T-cell (primary cell): Measurements from ENCODE around the gene AFF1. TPM values are rescaled to one million over a fixed set of nuclear protein-coding genes. Genes with fewer than 3 reads are reported as not detected.

Source experiments
- ATAC-seq, 4 experiments: fragments of 200-7000 bp in 3 of 4; fragments of 150-1000 bp in 1 of 4; cut with Tn5 transposase; replicated peaks in 1 of 4; 1 replicate in 3 of 4; 2 replicates in 1 of 4; pipeline ENCODE4 v1.10.0; 2021; ENCODE audit warnings: moderate library complexity in 3 of 4, mild to moderate bottlenecking in 2 of 4, moderate number of reproducible peaks in 1 of 4
- CTCF ChIA-PET, 2 donors: fragments of 300-600 bp; sonication (Branson Sonifier 250); formaldehyde crosslinking; loops; one replicate each; lab custom pipeline; 2022; ENCODE audit warnings: antibody characterized with exemption in 2 of 2; lab: Charles Lee
- POLR2A ChIA-PET, 2 donors: fragments of 300-600 bp; sonication (Branson Sonifier 250); formaldehyde crosslinking; loops; one replicate each; lab custom pipeline; 2022; ENCODE audit warnings: antibody characterized with exemption in 2 of 2; lab: Charles Lee
- DNase-seq, 35 experiments: peaks; one replicate each; pipeline versions ENCODE4 v3.0.0 to v3.0.0-alpha.2; 2013 to 2023
- H3K27ac ChIP-seq: one replicate; pipeline ENCODE4 v1.5.1; 2013; ENCODE audit warnings: low read length
- H3K27me3 ChIP-seq, 2 experiments: replicated peaks in 1 of 2; 1 replicate in 1 of 2; 2 replicates in 1 of 2; pipeline versions ENCODE4 v1.6.1 to v1.7.0; 2013; ENCODE audit warnings: low read length in 1 of 2, mixed read lengths in 1 of 2; ENCODE audit not compliant: control insufficient read depth in 2 of 2, insufficient read depth in 2 of 2; ENCODE audit errors: extremely low read depth in 1 of 2
- H3K36me3 ChIP-seq, 2 donors: 1 replicate in 1 of 2; 2 replicates in 1 of 2; pipeline versions ENCODE4 v1.6.1 to v1.7.0; 2013; ENCODE audit warnings: low read length in 1 of 2; ENCODE audit not compliant: control insufficient read depth in 2 of 2, insufficient read depth in 1 of 2; ENCODE audit errors: extremely low read depth in 1 of 2
- H3K4me1 ChIP-seq, 2 experiments: 1 replicate in 1 of 2; 2 replicates in 1 of 2; pipeline versions ENCODE4 v1.6.1 to v1.7.0; 2013; ENCODE audit warnings: low read length in 2 of 2, mixed read lengths in 1 of 2; ENCODE audit not compliant: insufficient read depth in 2 of 2, control insufficient read depth in 1 of 2; ENCODE audit errors: extremely low read depth in 1 of 2
- H3K4me3 ChIP-seq, 2 donors: 1 replicate in 1 of 2; 2 replicates in 1 of 2; pipeline versions ENCODE4 v1.5.1 to v1.7.0; 2013; ENCODE audit warnings: mild to moderate bottlenecking in 2 of 2, low read length in 1 of 2, moderate library complexity in 1 of 2; ENCODE audit not compliant: control insufficient read depth in 1 of 2; ENCODE audit errors: extremely low read depth in 1 of 2
- H3K9me3 ChIP-seq: 2 replicates; pipeline ENCODE4 v1.7.0; 2013
- H3K27ac Mint-ChIP-seq, 2 donors: one replicate each; pipeline ENCODE4 v1.8.0; 2020 to 2021; ENCODE audit warnings: mild to moderate bottlenecking in 2 of 2, mixed read lengths in 2 of 2
- H3K27me3 Mint-ChIP-seq, 2 donors: one replicate each; pipeline ENCODE4 v1.8.0; 2021 to 2022; ENCODE audit warnings: mixed read lengths in 2 of 2
- H3K36me3 Mint-ChIP-seq: one replicate; pipeline ENCODE4 v1.8.0; 2021; ENCODE audit warnings: mixed read lengths
- H3K4me1 Mint-ChIP-seq, 3 donors: one replicate each; pipeline ENCODE4 v1.8.0; 2020 to 2022; ENCODE audit warnings: mixed read lengths in 3 of 3, mild to moderate bottlenecking in 1 of 3
- H3K4me3 Mint-ChIP-seq, 3 donors: one replicate each; pipeline ENCODE4 v1.8.0; 2020 to 2022; ENCODE audit warnings: mild to moderate bottlenecking in 3 of 3, mixed read lengths in 3 of 3, moderate library complexity in 3 of 3
- H3K9me3 Mint-ChIP-seq, 3 donors: one replicate each; pipeline ENCODE4 v1.8.0; 2020 to 2022; ENCODE audit warnings: mixed read lengths in 3 of 3
- WGBS: methylation state at CpG from one replicate; pipeline ENCODE4 v1.1.5; 2013; ENCODE audit warnings: missing lambda C conversion rate; ENCODE audit not compliant: insufficient coverage; 5-methylcytosine and 5-hydroxymethylcytosine counted together
- total RNA-seq, 35 experiments: library from RNA in 6 of 35; stranded (reverse) in 6 of 35; fragments of 120-200 nt in 1 of 35; gene quantifications; one replicate each; pipeline versions ENCODE4 v1.2.1 to v1.2.4 and lab custom pipeline; 2013 to 2026

The AFF1 gene
- total RNA-seq, 5 donors from 2014 or later (not counting 1 experiment from before 2014, with no cell fraction given), result 65.3 to 112 (median 93.4) TPM

DNA sequence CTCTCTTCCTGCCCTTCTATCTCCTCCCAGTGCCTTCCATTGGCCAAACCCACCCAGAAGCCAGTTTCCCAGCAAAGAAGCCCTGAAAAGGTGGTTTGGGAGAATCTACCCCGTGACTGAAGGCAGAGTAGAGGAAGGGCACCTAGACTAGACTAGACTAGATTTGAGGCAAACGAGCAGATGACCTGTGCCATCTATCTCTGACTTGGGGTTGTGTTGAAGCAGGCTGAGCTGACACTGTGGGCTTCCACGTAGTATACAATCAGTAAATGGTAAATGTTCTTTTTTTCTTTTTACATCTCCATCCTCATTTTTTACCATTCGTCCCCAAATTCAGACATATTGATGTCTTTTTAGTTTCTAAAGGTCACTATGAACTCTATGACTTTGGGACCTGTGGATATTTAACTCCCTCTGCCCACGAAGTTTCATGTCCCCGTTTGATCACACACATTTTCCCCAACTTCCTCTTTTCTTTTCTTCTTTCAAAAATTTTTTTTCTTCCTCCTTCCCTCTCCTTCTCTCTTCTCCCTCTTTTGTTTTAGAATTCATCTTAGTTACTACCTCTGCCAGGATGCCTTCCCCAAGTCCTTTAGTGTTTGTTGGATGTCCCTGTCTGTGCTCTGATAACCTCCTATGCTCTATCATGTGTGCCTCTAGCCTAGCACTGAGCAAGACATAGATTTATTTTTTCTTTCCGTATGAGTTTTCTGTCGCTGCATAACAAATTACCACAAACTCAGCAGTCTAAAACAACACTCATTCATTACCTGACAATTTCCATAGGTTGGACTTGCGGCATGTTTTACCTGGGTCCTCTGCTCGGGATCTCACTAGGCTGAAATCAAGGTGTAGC lies 6.2 kb upstream of the AFF1 start:
- ChIA-PET CTCF (interaction anchor here in 1 of 2 donors (0.9 to 1.1 kb wide), 2 partner anchors 161 to 167 kb away, joined by 3 read pairs; no protein-coding TSS in a partner anchor), POLR2A (no interaction called here)
- no peaks in the 10 kb centered on the region for H3K27me3 ChIP-seq
- ATAC-seq (no peak), DNase-seq (no peak)
- no peak overlapping the region for H3K27ac Mint-ChIP-seq
- H3K4me3 Mint-ChIP-seq, result no peak overlapping the region
- peaks cover 21% of the 10 kb centered on the region for H3K36me3 Mint-ChIP-seq
- H3K4me1 ChIP-seq, result peaks cover 0 to under 1% of the 10 kb centered on the region in 2 experiments
- no peaks in the 10 kb centered on the region for H3K9me3 Mint-ChIP-seq
- no peaks in the 10 kb centered on the region for H3K27me3 Mint-ChIP-seq
- peaks cover 1 to 14% (median 3%) of the 10 kb centered on the region in 3 donors for H3K4me1 Mint-ChIP-seq
- H3K27ac ChIP-seq, result no peak overlapping the region
- no peaks in the 10 kb centered on the region for H3K9me3 ChIP-seq
- H3K4me3 ChIP-seq, result no peak overlapping the region
- H3K36me3 ChIP-seq, result no peaks in the 10 kb centered on the region
- 53% methylated on average over 4 of the region's 10 CpGs for WGBS

DNA sequence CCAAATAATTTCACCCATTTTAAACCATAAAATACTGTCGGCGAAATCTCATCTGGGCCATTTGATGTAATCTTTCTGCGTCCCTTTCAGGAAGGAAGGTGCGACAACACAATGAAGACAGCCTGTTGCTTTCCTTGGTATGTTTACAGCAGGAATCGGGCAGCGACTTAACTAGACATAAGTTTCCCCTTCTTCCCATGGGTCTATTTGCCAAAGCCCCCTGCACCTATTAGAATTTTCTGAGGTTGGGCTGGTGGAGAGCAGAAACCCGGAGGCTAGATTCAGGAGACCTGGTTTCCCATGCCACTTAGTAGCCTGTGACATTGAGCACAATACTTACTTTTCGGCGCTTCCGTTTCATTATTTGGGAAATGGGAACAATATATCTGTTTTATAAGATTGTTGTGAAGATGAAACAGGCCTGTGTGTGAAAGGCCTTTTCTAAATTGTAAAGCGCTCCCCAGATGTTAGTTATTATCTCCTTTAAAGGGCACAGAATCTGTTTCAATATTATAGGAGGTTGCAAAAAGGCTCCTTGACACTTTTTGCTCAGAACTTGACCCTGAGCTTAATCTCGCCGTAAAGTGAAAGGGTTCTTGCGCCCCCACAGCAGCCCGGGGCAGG lies 552 bp upstream of the AFF1 start:
- Mint-ChIP-seq H3K36me3 (peaks cover 14% of the 10 kb centered on the region), H3K27ac (peak overlapping the region; percentile 91), H3K9me3 (no peaks in the 10 kb centered on the region), H3K27me3 (no peaks in the 10 kb centered on the region), H3K4me3 (peak overlapping the region; percentile 84 to 87 (median 86)), H3K4me1 (peaks cover 41 to 47% (median 45%) of the 10 kb centered on the region in 3 donors)
- DNase-seq, result peak in 2 of 35 experiments; percentile 2 to 20
- CTCF ChIA-PET, result interaction anchor here (0.5 to 3.3 kb wide), 22 partner anchors 11 to 457 kb away, joined by 3 to 50 read pairs (median 3); partner anchors contain the start of gene KLHL8 (in 1 of the 2)
- peaks cover 24 to 26% of the 10 kb centered on the region in 2 experiments for H3K4me1 ChIP-seq
- no peak for ATAC-seq
- peak overlapping the region; percentile 70 to 75 for H3K4me3 ChIP-seq
- H3K36me3 ChIP-seq, result no peaks in the 10 kb centered on the region
- POLR2A ChIA-PET, result interaction anchor here (0.5 to 2.7 kb wide), 18 partner anchors 11 to 1678 kb away, joined by 3 to 34 read pairs (median 4); no protein-coding TSS in a partner anchor
- 5% methylated on average over 7 of the region's 15 CpGs for WGBS
- H3K9me3 ChIP-seq, result no peaks in the 10 kb centered on the region
- peak overlapping the region; percentile 73 for H3K27ac ChIP-seq
- no peaks in the 10 kb centered on the region for H3K27me3 ChIP-seq

DNA sequence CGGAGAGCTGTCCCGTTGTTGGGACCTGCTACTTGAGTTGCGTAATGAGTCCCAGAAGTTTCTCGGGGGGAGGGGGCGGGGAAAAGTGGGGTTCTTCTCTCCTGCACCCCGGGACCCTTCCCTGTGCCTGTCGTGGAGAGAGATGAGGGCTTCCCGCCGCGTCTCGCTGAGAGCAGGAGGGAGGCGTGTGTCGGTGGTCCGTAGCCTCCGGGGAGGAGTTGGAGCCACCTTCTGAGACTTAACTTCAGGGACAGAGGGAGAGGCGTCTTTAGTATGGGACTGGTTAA lies 698 bp downstream of the AFF1 start:
- peak in 2 of 4 experiments; percentile 8 to 20 for ATAC-seq
- peak overlapping the region; percentile 96 to 98 for H3K27ac Mint-ChIP-seq
- no peaks in the 10 kb centered on the region for H3K9me3 ChIP-seq
- H3K4me3 Mint-ChIP-seq, result peak overlapping the region; percentile 82 to 92 (median 87)
- DNase-seq, result peak in 5 of 35 experiments; percentile 1 to 54 (median 24)
- peaks cover 34 to 37% of the 10 kb centered on the region in 2 experiments for H3K4me1 ChIP-seq
- peak overlapping the region; percentile 65 to 96 for H3K4me3 ChIP-seq
- ChIA-PET POLR2A (interaction anchor here in 1 of 2 donors (1.0 to 2.7 kb wide), 2 partner anchors 71 to 169 kb away, joined by 3 to 34 read pairs; no protein-coding TSS in a partner anchor), CTCF (interaction anchor here (0.6 to 3.3 kb wide), 8 partner anchors 10 to 293 kb away, joined by 3 to 50 read pairs (median 8); no protein-coding TSS in a partner anchor)
- H3K4me1 Mint-ChIP-seq, result peaks cover 54 to 59% (median 58%) of the 10 kb centered on the region in 3 donors
- H3K27me3 Mint-ChIP-seq, result no peaks in the 10 kb centered on the region
- no peaks in the 10 kb centered on the region for H3K27me3 ChIP-seq
- WGBS, result 0% methylated on average over 13 of the region's 16 CpGs
- H3K36me3 Mint-ChIP-seq, result peaks cover 4% of the 10 kb centered on the region
- H3K9me3 Mint-ChIP-seq, result no peaks in the 10 kb centered on the region
- no peaks in the 10 kb centered on the region for H3K36me3 ChIP-seq
- peak overlapping the region; percentile 82 for H3K27ac ChIP-seq

DNA sequence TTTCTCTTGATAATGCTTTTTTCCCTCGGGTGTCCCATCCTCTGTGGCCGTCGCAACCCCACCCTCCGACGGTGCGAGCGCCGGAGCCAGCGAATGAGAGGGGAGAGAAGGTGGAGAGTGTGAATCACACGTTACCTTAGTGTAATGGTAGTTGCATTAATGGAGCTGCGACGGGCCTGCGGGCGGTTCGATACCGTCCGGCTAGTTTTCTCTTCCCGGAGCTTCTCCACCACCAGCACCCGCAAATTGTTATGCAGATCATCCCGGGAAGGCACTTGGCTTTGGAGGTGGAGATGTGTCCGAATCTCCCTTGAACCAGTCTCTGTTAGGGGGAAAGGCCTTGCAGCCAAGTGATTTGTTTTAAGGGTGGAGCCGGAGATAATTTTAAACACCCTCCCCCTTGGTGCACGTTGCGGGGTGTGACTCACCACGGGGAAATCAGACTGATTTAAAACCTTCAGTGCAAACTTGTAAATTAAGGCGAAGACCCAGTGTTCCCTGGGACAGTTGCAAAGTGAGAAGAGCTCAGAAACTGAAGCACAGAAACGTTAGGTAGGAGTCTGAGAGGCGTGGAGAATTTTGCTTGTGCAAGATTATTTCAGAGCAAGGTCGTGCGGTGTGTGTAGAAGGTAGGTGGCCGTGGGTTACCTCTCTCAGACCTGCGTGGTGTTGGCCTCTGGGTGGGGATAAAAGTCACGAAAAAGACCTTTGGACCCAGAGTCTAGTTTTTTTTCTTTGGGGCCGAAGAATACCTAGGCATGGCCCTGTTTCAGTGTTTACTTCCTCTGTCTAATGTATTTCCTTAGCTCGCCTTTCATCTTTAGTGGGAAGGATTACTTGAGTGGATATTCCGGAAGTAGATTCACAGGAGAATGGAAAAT lies 1.3 kb downstream of the AFF1 start:
- peaks cover 34 to 43% of the 10 kb centered on the region in 2 experiments for H3K4me1 ChIP-seq
- Mint-ChIP-seq H3K9me3 (no peaks in the 10 kb centered on the region), H3K4me1 (peaks cover 60 to 64% (median 64%) of the 10 kb centered on the region in 3 donors), H3K27ac (peak overlapping the region; percentile 96 to 98), H3K27me3 (no peaks in the 10 kb centered on the region), H3K4me3 (peak overlapping the region; percentile 82 to 92 (median 87)), H3K36me3 (peaks cover 1% of the 10 kb centered on the region)
- H3K36me3 ChIP-seq, result no peaks in the 10 kb centered on the region
- WGBS, result 11% methylated on average over 7 of the region's 36 CpGs
- H3K4me3 ChIP-seq, result peak overlapping the region; percentile 65 to 96
- ChIA-PET CTCF (interaction anchor here (0.5 to 3.3 kb wide), 8 partner anchors 13 to 157 kb away, joined by 3 to 50 read pairs (median 4); no protein-coding TSS in a partner anchor), POLR2A (interaction anchor here (0.5 to 2.7 kb wide), 7 partner anchors 15 to 1353 kb away, joined by 3 to 34 read pairs (median 3); no protein-coding TSS in a partner anchor)
- ATAC-seq, result peak; percentile 55 to 61 (median 60)
- DNase-seq, result peak; percentile 49 to 80 (median 66)
- H3K27me3 ChIP-seq, result no peaks in the 10 kb centered on the region
- H3K27ac ChIP-seq, result peak overlapping the region; percentile 82
- no peaks in the 10 kb centered on the region for H3K9me3 ChIP-seq

DNA sequence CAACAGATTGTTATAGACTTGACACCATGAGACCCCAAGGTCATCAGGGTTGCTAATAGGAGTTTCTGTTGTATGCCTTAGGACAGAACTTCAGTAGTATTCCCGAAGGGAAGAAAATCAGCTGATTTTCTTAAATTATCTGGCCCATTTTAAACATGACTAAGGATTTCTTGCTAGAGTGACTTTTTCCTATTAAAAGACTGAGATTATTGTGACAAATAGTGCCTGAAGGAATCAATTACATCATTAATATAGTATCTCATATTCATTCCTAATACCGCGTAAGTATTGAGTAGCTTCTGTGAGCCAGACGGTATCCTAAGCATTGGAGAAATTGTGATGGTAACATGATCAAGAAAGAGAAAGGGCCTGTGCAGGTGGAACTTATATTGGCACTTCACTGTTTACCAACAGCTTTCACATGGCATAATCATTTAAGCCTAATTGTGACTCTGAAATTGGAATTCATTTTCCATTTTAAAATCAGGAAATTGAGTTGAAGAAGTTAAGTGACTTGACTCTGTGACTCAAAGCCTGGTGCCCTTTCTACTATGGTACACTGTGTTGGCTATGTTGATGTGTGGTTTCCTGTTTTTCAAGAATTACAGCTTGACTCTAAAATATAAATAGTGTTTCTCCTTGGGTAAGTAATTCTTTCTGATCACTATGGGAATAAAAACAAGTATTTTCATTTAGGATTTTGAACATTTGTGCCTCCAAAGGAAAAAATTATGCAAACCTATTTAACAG lies 4.1 kb downstream of the AFF1 start:
- H3K36me3 Mint-ChIP-seq, result peaks cover 4% of the 10 kb centered on the region
- Histone ChIP-seq H3K36me3 (no peaks in the 10 kb centered on the region), H3K4me1 (peaks cover 32 to 43% of the 10 kb centered on the region in 2 experiments), H3K4me3 (no peak overlapping the region), H3K27ac (peak overlapping the region; percentile 52), H3K9me3 (no peaks in the 10 kb centered on the region), H3K27me3 (no peaks in the 10 kb centered on the region)
- peak overlapping the region; percentile 87 to 94 for H3K27ac Mint-ChIP-seq
- no peaks in the 10 kb centered on the region for H3K27me3 Mint-ChIP-seq
- ATAC-seq (no peak), DNase-seq (peak in 3 of 35 experiments; percentile 15 to 38 (median 16))
- H3K4me1 Mint-ChIP-seq, result peaks cover 66 to 76% (median 72%) of the 10 kb centered on the region in 3 donors
- no CpG with 5 or more reads among the region's 4 CpGs for WGBS
- H3K4me3 Mint-ChIP-seq, result peak overlapping the region; percentile 62 to 82 (median 68)
- ChIA-PET POLR2A (interaction anchor here (0.7 to 1.0 kb wide), 2 partner anchors 67 to 187 kb away, joined by 3 to 7 read pairs; no protein-coding TSS in a partner anchor), CTCF (interaction anchor here (0.5 to 1.4 kb wide), 9 partner anchors 15 to 280 kb away, joined by 3 to 7 read pairs (median 3); no protein-coding TSS in a partner anchor)
- no peaks in the 10 kb centered on the region for H3K9me3 Mint-ChIP-seq
